ENCODE results near the gene ZNF221.

Gene ZNF221

GRCh38 chr19:44003461-44004009, 52.5 kb downstream of the ZNF221 start:
- TF ChIP-seq TAF1 (IDR thresholded peaks at IDR 0.05; ENCODE audit: borderline replicate concordance, insufficient read depth, low read length) = no peak
- no peak for TF ChIP-seq FOXP2 (optimal IDR thresholded peaks at IDR 0.05; ENCODE audit: borderline replicate concordance, extremely low read depth, extremely low read length, insufficient read depth)
- no peak for TF ChIP-seq REST (IDR thresholded peaks at IDR 0.05; ENCODE audit: insufficient read depth in 1 of 2, low read depth in 2 of 2, low read length in 2 of 2)
- no peak for TF ChIP-seq POLR2AphosphoS5 (IDR thresholded peaks at IDR 0.05; ENCODE audit: low read depth, low read length)
- no peak for TF ChIP-seq SIN3A (IDR thresholded peaks at IDR 0.05; ENCODE audit: borderline replicate concordance, insufficient read depth, low read length)

- TF ChIP-seq REST (IDR thresholded peaks at IDR 0.05; ENCODE audit: insufficient read depth in 1 of 2, low read depth in 2 of 2, low read length in 2 of 2) (no peak), POLR2AphosphoS5 (IDR thresholded peaks at IDR 0.05; ENCODE audit: low read depth, low read length) (no peak), SIN3A (IDR thresholded peaks at IDR 0.05; ENCODE audit: borderline replicate concordance, insufficient read depth, low read length) (no peak), FOXP2 (optimal IDR thresholded peaks at IDR 0.05; ENCODE audit: borderline replicate concordance, extremely low read depth, extremely low read length, insufficient read depth) (no peak), TAF1 (IDR thresholded peaks at IDR 0.05; ENCODE audit: borderline replicate concordance, insufficient read depth, low read length) (no peak)
These were observed 54.9 kb downstream of the ZNF221 start for GRCh38 chr19:44005973-44006372.

GRCh38 chr19:44007473-44007872, 56.4 kb downstream of the ZNF221 start:
- TF ChIP-seq SIN3A (IDR thresholded peaks at IDR 0.05; ENCODE audit: borderline replicate concordance, insufficient read depth, low read length) = no peak

GRCh38 chr19:44010468-44010867, 59.4 kb downstream of the ZNF221 start:
- TF ChIP-seq TAF1 (IDR thresholded peaks at IDR 0.05; ENCODE audit: borderline replicate concordance, insufficient read depth, low read length) (no peak), POLR2AphosphoS5 (IDR thresholded peaks at IDR 0.05; ENCODE audit: low read depth, low read length) (no peak), SIN3A (IDR thresholded peaks at IDR 0.05; ENCODE audit: borderline replicate concordance, insufficient read depth, low read length) (no peak), REST (IDR thresholded peaks at IDR 0.05; ENCODE audit: insufficient read depth in 1 of 2, low read depth in 2 of 2, low read length in 2 of 2) (no peak), FOXP2 (optimal IDR thresholded peaks at IDR 0.05; ENCODE audit: borderline replicate concordance, extremely low read depth, extremely low read length, insufficient read depth) (no peak)
